K562 (cell line): ENCODE measurements around the gene TENT4A. TPM values are rescaled to one million over a fixed set of nuclear protein-coding genes. Genes with fewer than 3 reads are reported as not detected.

Experiments used
- ETV1 ChIP-seq: fragments of 450-650 bp; conservative IDR thresholded peaks from 2 replicates; pipeline ENCODE4 v1.6.1; 2016; ENCODE audit warnings: missing genetic modification characterization, control low read depth, low read depth, missing compliant biosample characterization
- GATA2 ChIP-seq: sonication (generic); formaldehyde crosslinking; IDR thresholded peaks from 2 replicates; pipeline ENCODE4 v1.4.0; 2020; ENCODE audit warnings: mild to moderate bottlenecking, missing genetic modification reagents
- YY1 ChIP-seq, 3 experiments: IDR thresholded peaks; 2 replicates each; pipeline ENCODE4 v1.6.1; 2011; ENCODE audit warnings: low read length in 2 of 3, mild to moderate bottlenecking in 2 of 3, moderate library complexity in 2 of 3, borderline replicate concordance in 1 of 3, control low read depth in 1 of 3, low read depth in 1 of 3; ENCODE audit not compliant: insufficient read depth in 3 of 3, insufficient replicate concordance in 2 of 3, control insufficient read depth in 1 of 3, insufficient read length in 1 of 3; ENCODE audit errors: extremely low read depth in 1 of 3
- ZNF436 ChIP-seq: fragments of 250-450, 450-650 bp; sonication (Bioruptor Pico); formaldehyde crosslinking; IDR thresholded peaks from 2 replicates; pipeline ENCODE4 v1.7.0; 2020; ENCODE audit warnings: mild to moderate bottlenecking
- ZNF561 ChIP-seq: fragments of 450-650 bp; formaldehyde crosslinking; conservative IDR thresholded peaks from 2 replicates; pipeline ENCODE4 v1.4.0; 2020; ENCODE audit warnings: mild to moderate bottlenecking, moderate library complexity
- ZNF589 ChIP-seq: fragments of 200-800 bp; sonication (Bioruptor generic); IDR thresholded peaks from 2 replicates; pipeline ENCODE4 v1.6.1; 2016; ENCODE audit warnings: low read depth, missing genetic modification characterization, missing compliant biosample characterization
- ZNF764 ChIP-seq: fragments of 250-450 bp; sonication (Bioruptor Pico); IDR thresholded peaks from 2 replicates; pipeline ENCODE4 v1.4.0; 2020; ENCODE audit warnings: low read depth, mild to moderate bottlenecking, moderate library complexity
- polyA plus RNA-seq, 8 experiments: library from polyadenylated mRNA; depleted of rRNA in 4 of 8; stranded (reverse) in 5 of 8; unstranded in 3 of 8; fragments of >200 nt; fragmentation: Nextera tagmentation in 2 of 8; fragmentation: Illumina TruSeq in 1 of 8; extraction: Ambion mirVana in 2 of 8; extraction: Trizol in 1 of 8; gene quantifications; 2 replicates each; pipeline versions ENCODE4 v1.2.1 to v1.2.3, GENCODE V29; 2011 to 2014; ENCODE audit warnings: inconsistent platforms in 1 of 8, missing spikeins in 1 of 8
- total RNA-seq, 7 experiments: library from RNA; depleted of rRNA in 6 of 7; stranded (reverse); fragments of >200 nt in 6 of 7; fragmentation: Illumina TruSeq in 2 of 7; extraction: Trizol in 2 of 7; gene quantifications; 2 replicates each; pipeline versions ENCODE4 v1.2.1 to v1.2.3, GENCODE V29; 2011 to 2021; ENCODE audit warnings: low replicate concordance in 1 of 7
- TF ChIP-seq, protein P1 (sequence below): sonication (generic); formaldehyde crosslinking; IDR thresholded peaks from 2 replicates; pipeline ENCODE4 v1.5.0; 2020; ENCODE audit warnings: missing genetic modification reagents
- TF ChIP-seq, protein P2 (sequence below): fragments of 450-650 bp; IDR thresholded peaks from 2 replicates; pipeline ENCODE4 v1.6.1; 2016; ENCODE audit warnings: antibody characterized with exemption
- TF ChIP-seq, protein P3 (sequence below): fragments of 250-450 bp; sonication (Bioruptor Pico); IDR thresholded peaks from 2 replicates; pipeline ENCODE4 v1.5.0; 2021

Gene TENT4A
- total and polyA plus RNA-seq, 9 of the 15 experiments (the other 6 are each of a cell fraction or from before 2014, with no cell fraction given): 1.3 to 27.3 (median 13.0) TPM

DNA sequence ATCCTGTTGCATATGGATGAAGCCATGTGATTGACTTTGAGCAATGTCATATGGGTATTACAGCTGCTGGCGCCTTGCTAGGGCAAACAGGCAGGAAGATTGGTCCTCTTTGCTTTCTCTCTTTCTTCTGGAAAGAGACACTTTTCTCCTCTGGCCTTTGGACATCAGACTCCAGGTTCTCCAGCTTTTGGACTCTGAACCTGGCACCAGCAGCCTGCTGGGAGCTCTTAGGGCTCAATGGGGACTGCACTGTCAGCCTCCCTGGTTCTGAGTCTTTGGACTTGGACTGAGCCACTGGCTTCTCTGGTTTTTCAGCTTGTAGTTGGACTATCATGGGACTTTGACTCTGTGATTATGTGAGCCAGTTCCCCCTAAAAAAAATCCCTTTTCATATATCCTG lies 34.8 kb upstream of the TENT4A start (continued):
- TF ChIP-seq, protein P1, sequence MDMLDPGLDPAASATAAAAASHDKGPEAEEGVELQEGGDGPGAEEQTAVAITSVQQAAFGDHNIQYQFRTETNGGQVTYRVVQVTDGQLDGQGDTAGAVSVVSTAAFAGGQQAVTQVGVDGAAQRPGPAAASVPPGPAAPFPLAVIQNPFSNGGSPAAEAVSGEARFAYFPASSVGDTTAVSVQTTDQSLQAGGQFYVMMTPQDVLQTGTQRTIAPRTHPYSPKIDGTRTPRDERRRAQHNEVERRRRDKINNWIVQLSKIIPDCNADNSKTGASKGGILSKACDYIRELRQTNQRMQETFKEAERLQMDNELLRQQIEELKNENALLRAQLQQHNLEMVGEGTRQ: no peak
- TF ChIP-seq ZNF764 (CRISPR knock-in tag) (no peak), YY1 (IDR thresholded peaks at IDR 0.05; ENCODE audit: borderline replicate concordance in 1 of 3, control insufficient read depth in 1 of 3, extremely low read depth in 1 of 3, insufficient read depth in 3 of 3, insufficient read length in 1 of 3, insufficient replicate concordance in 2 of 3, low read depth in 1 of 3, low read length in 2 of 3) (no peak), ZNF589 (CRISPR knock-in tag) (no peak), GATA2 (CRISPR knock-in tag) (no peak), ZNF436 (CRISPR knock-in tag) (no peak), ETV1 (no peak), ZNF561 (CRISPR knock-in tag) (no peak)
- TF ChIP-seq, protein P2, sequence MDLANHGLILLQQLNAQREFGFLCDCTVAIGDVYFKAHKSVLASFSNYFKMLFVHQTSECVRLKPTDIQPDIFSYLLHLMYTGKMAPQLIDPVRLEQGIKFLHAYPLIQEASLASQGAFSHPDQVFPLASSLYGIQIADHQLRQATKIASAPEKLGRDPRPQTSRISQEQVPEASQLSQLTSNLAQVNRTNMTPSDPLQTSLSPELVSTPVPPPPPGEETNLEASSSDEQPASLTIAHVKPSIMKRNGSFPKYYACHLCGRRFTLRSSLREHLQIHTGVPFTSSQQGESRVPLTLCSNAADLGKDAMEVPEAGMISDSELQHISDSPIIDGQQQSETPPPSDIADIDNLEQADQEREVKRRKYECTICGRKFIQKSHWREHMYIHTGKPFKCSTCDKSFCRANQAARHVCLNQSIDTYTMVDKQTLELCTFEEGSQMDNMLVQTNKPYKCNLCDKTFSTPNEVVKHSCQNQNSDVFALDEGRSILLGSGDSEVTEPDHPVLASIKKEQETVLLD: no peak
- TF ChIP-seq, protein P3, sequence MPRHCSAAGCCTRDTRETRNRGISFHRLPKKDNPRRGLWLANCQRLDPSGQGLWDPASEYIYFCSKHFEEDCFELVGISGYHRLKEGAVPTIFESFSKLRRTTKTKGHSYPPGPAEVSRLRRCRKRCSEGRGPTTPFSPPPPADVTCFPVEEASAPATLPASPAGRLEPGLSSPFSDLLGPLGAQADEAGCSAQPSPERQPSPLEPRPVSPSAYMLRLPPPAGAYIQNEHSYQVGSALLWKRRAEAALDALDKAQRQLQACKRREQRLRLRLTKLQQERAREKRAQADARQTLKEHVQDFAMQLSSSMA (CRISPR knock-in tag): no peak
